ENCODE data around the gene G6PD. TPM values are rescaled to one million over a fixed set of nuclear protein-coding genes. Genes with fewer than 3 reads are reported as not detected.

G6PD gene
- total RNA-seq, 4 donors from 2014 or later: 14.0 to 65.2 (median 43.1) TPM

Small RNAs within 50 kb of the gene (small RNA-seq; reads per million reads assigned to genes)
- 0 reads per million in 2 donors for gene RN7SL697P

Other genes starting within 250 kb of the G6PD start
- 100 to 1,000 TPM; 143 to 663 (median 328) TPM for gene FLNA, start 172.2 kb downstream of the G6PD start, total RNA-seq
- 10 to 100 TPM; 21.7 to 31.4 (median 26.6) TPM for gene EMD, start 167.6 kb downstream of the G6PD start, total RNA-seq
- gene RPL10, start 148.5 kb downstream of the G6PD start, total RNA-seq: 1,000 to 10,000 TPM; 1,992 to 4,644 (median 2,626) TPM
- 10 to 100 TPM; 23.9 to 41.2 (median 32.2) TPM for gene DNASE1L1, start 137.6 kb downstream of the G6PD start, total RNA-seq
- 100 to 1,000 TPM; 105 to 147 (median 112) TPM for gene TAFAZZIN, start 135.3 kb downstream of the G6PD start, total RNA-seq
- 10 to 100 TPM; 11.6 to 80.0 (median 54.9) TPM for gene ATP6AP1, start 118.2 kb downstream of the G6PD start, total RNA-seq
- 100 to 1,000 TPM in 2 of 4 donors, 10 to 100 TPM in 2; 65.2 to 278 (median 117) TPM for gene GDI1, start 109.7 kb downstream of the G6PD start, total RNA-seq
- gene FAM50A, start 102.7 kb downstream of the G6PD start, total RNA-seq: 100 to 1,000 TPM in 1 of 4 donors, 10 to 100 TPM in 3; 35.6 to 212 (median 54.6) TPM
- gene PLXNA3, start 88.6 kb downstream of the G6PD start, total RNA-seq: 10 to 100 TPM; 38.0 to 54.6 (median 48.4) TPM
- gene LAGE3, start 67.6 kb downstream of the G6PD start, total RNA-seq: 10 to 100 TPM in 3 of 4 donors, 1 to 10 TPM in 1; 8.5 to 15.7 (median 10.8) TPM
- gene UBL4A, start 60.2 kb downstream of the G6PD start, total RNA-seq: 10 to 100 TPM; 20.6 to 45.9 (median 34.6) TPM
- gene SLC10A3, start 56.2 kb downstream of the G6PD start, total RNA-seq: 10 to 100 TPM; 11.6 to 19.8 (median 16.5) TPM
- gene FAM3A, start 30.6 kb downstream of the G6PD start, total RNA-seq: 100 to 1,000 TPM in 2 of 4 donors, 10 to 100 TPM in 2; 18.2 to 117 (median 101) TPM
- 10 to 100 TPM; 11.9 to 74.3 (median 23.3) TPM for gene IKBKG, start 774 bp upstream of the G6PD start, total RNA-seq
- not detected for gene CTAG1A, start 38.3 kb upstream of the G6PD start, total RNA-seq
- gene CTAG1B, start 72.4 kb upstream of the G6PD start, total RNA-seq: not detected
- gene CTAG2, start 106.7 kb upstream of the G6PD start, total RNA-seq: not detected
- 1 to 10 TPM; 3.5 to 7.4 (median 5.0) TPM for gene GAB3, start 204.2 kb upstream of the G6PD start, total RNA-seq
- gene DKC1, start 216.0 kb upstream of the G6PD start, total RNA-seq: 100 to 1,000 TPM in 1 of 4 donors, 10 to 100 TPM in 3; 22.8 to 128 (median 39.0) TPM